HCT116 (cell line): ENCODE results near the gene SLC25A28. TPM values are rescaled to one million over a fixed set of nuclear protein-coding genes. Genes with fewer than 3 reads are reported as not detected.

ENCODE experiments used
- ATAC-seq: fragments of 200-7000 bp; cut with Tn5 transposase; 2 replicates; pipeline ENCODE4 v1.9.1; 2020; ENCODE audit warnings: mild to moderate bottlenecking, moderate library complexity
- BruUV-seq: library from RNA; stranded (reverse); fragments of 400-500 nt; replicated peaks from 2 replicates; lab custom pipeline; 2021; lab: Mats Ljungman, UMichigan
- CTCF ChIA-PET: fragments of 300-600 bp; sonication (Branson Sonifier 250); formaldehyde crosslinking; loops from one replicate; lab custom pipeline; 2021; ENCODE audit warnings: antibody characterized with exemption; lab: Charles Lee
- POLR2A ChIA-PET: fragments of 300-600, 350-600 bp; sonication (Branson Sonifier 250); formaldehyde crosslinking; loops from one replicate; lab custom pipeline; 2021; ENCODE audit warnings: antibody characterized with exemption; lab: Charles Lee
- RAD21 ChIA-PET, 2 experiments: fragments of 300-600 bp; sonication (Branson Sonifier 250); formaldehyde crosslinking; loops; one replicate each; lab custom pipeline; 2023; ENCODE audit warnings: low total read pairs in 2 of 2; ENCODE audit not compliant: uncharacterized antibody in 2 of 2, unreplicated experiment in 2 of 2, low non-redundant PET in 1 of 2; lab: Charles Lee
- DNase-seq: peaks from one replicate; pipeline ENCODE4 v3.0.0-alpha.2; 2010; ENCODE audit warnings: low read depth, low spot score
- H2AFZ ChIP-seq: fragments of 200-600 bp; shearing (Covaris generic), sonication (generic); 2 replicates; pipeline ENCODE4 v1.6.1; 2017; ENCODE audit warnings: low read depth, mixed run types, mixed read lengths, antibody characterized with exemption, low read length; ENCODE audit not compliant: poor library complexity, severe bottlenecking
- H3K27ac ChIP-seq: 2 replicates; pipeline ENCODE4 v1.5.1; 2012; ENCODE audit warnings: low read depth, low read length
- H3K27me3 ChIP-seq: fragments of 200-600 bp; sonication (generic); 2 replicates; pipeline ENCODE4 v1.6.1; 2016; ENCODE audit warnings: mixed run types, low read length, mixed read lengths; ENCODE audit not compliant: insufficient read depth
- H3K36me3 ChIP-seq, 2 experiments: fragments of 200-500 bp in 1 of 2; fragments of 200-600 bp in 1 of 2; sonication (Bioruptor generic) in 1 of 2; sonication (generic) in 1 of 2; 2 replicates each; pipeline versions ENCODE4 v1.5.1 to v1.6.1; 2014 to 2016; ENCODE audit warnings: low read length in 2 of 2, inconsistent platforms in 1 of 2, mixed read lengths in 1 of 2, mixed run types in 1 of 2; ENCODE audit not compliant: insufficient read depth in 2 of 2, control insufficient read depth in 1 of 2
- H3K4me1 ChIP-seq, 2 experiments: fragments of 200-600 bp in 1 of 2; sonication (generic) in 1 of 2; 2 replicates each; pipeline versions ENCODE4 v1.5.1 to v1.6.1; 2012 to 2017; ENCODE audit warnings: low read length in 2 of 2, inconsistent platforms in 1 of 2, mild to moderate bottlenecking in 1 of 2, mixed read lengths in 1 of 2, mixed run types in 1 of 2, moderate library complexity in 1 of 2; ENCODE audit not compliant: insufficient read depth in 2 of 2, control insufficient read depth in 1 of 2
- H3K4me2 ChIP-seq: fragments of 200-600 bp; sonication (generic); 2 replicates; pipeline ENCODE4 v1.6.1; 2017; ENCODE audit warnings: mixed run types, low read length, mixed read lengths
- H3K4me3 ChIP-seq, 2 experiments: fragments of 200-600 bp in 1 of 2; sonication (generic) in 1 of 2; replicated peaks in 1 of 2; 2 replicates each; pipeline ENCODE4 v1.5.1; 2011 to 2016; ENCODE audit warnings: low read length in 2 of 2, control low read depth in 1 of 2, low read depth in 1 of 2, mild to moderate bottlenecking in 1 of 2, mixed read lengths in 1 of 2, mixed run types in 1 of 2
- H3K79me2 ChIP-seq: fragments of 200-600 bp; sonication (generic); 2 replicates; pipeline ENCODE4 v1.6.1; 2017; ENCODE audit warnings: mild to moderate bottlenecking, mixed run types, low read length, moderate library complexity, mixed read lengths; ENCODE audit not compliant: insufficient read depth
- H3K9ac ChIP-seq: fragments of 200-600 bp; sonication (generic); 2 replicates; pipeline ENCODE4 v1.6.1; 2016; ENCODE audit warnings: low read length, mixed read lengths
- H3K9me2 ChIP-seq: fragments of 200-600 bp; sonication (generic), shearing (Covaris generic); 2 replicates; pipeline ENCODE4 v1.6.1; 2017; ENCODE audit warnings: mixed run types, mild to moderate bottlenecking, moderate library complexity; ENCODE audit not compliant: insufficient read depth
- H3K9me3 ChIP-seq, 2 experiments: fragments of 200-500 bp in 1 of 2; fragments of 200-600 bp in 1 of 2; sonication (Bioruptor generic) in 1 of 2; sonication (generic) in 1 of 2; 2 replicates each; pipeline ENCODE4 v1.6.1; 2014 to 2017; ENCODE audit warnings: low read length in 2 of 2, mixed read lengths in 2 of 2, inconsistent platforms in 1 of 2, low read depth in 1 of 2, mild to moderate bottlenecking in 1 of 2, mixed run types in 1 of 2, moderate library complexity in 1 of 2; ENCODE audit not compliant: control insufficient read depth in 1 of 2, insufficient read depth in 1 of 2
- H4K20me1 ChIP-seq: fragments of 200-600 bp; sonication (generic), shearing (Covaris generic); 2 replicates; pipeline ENCODE4 v1.6.1; 2017; ENCODE audit warnings: mixed run types, mild to moderate bottlenecking, moderate library complexity; ENCODE audit not compliant: insufficient read depth
- ATF3 ChIP-seq: IDR thresholded peaks from 2 replicates; pipeline ENCODE4 v1.6.1; 2012
- CEBPB ChIP-seq: IDR thresholded peaks from 2 replicates; pipeline ENCODE4 v1.6.1; 2012; ENCODE audit warnings: low read depth
- EGR1 ChIP-seq: IDR thresholded peaks from 2 replicates; pipeline ENCODE4 v1.6.1; 2012; ENCODE audit warnings: low read depth
- ELF1 ChIP-seq: IDR thresholded peaks from 2 replicates; pipeline ENCODE4 v1.6.1; 2012; ENCODE audit warnings: low read depth, borderline replicate concordance
- EZH2 ChIP-seq: fragments of 200-600 bp; sonication (generic); IDR thresholded peaks from 2 replicates; pipeline ENCODE4 v1.6.1; 2017; ENCODE audit warnings: antibody characterized with exemption, mixed run types
- EZH2phosphoT487 ChIP-seq: fragments of 200-600 bp; IDR thresholded peaks from 2 replicates; pipeline ENCODE4 v1.6.1; 2018; ENCODE audit warnings: antibody characterized with exemption, borderline replicate concordance
- FOSL1 ChIP-seq: IDR thresholded peaks from 2 replicates; pipeline ENCODE4 v1.6.1; 2012; ENCODE audit warnings: low read depth
- POLR2A ChIP-seq: IDR thresholded peaks from 2 replicates; pipeline ENCODE4 v1.7.0; 2011; ENCODE audit warnings: borderline replicate concordance; ENCODE audit not compliant: insufficient read depth, insufficient read length; ENCODE audit errors: extremely low read depth
- RAD21 ChIP-seq: IDR thresholded peaks from 2 replicates; pipeline ENCODE4 v1.6.1; 2012; ENCODE audit warnings: low read depth, mild to moderate bottlenecking
- SP1 ChIP-seq: IDR thresholded peaks from 2 replicates; pipeline ENCODE4 v1.6.1; 2012; ENCODE audit warnings: low read depth
- SRF ChIP-seq: IDR thresholded peaks from 2 replicates; pipeline ENCODE4 v1.6.1; 2012; ENCODE audit warnings: low read depth
- TCF7L2 ChIP-seq: IDR thresholded peaks from 2 replicates; pipeline ENCODE4 v1.7.0; 2011; ENCODE audit warnings: borderline replicate concordance, inconsistent platforms; ENCODE audit not compliant: insufficient read depth, insufficient read length; ENCODE audit errors: extremely low read depth
- intact Hi-C: fragments of 100-400 bp; cut with micrococcal nuclease; formaldehyde crosslinking; loops from 2 replicates; pipeline ENCODE4 v1.10.0; 2022
- total RNA-seq: library from RNA; stranded (reverse); gene quantifications from one replicate; pipeline ENCODE4 v1.2.1, GENCODE V29; 2021; ENCODE audit not compliant: unreplicated experiment
- TF ChIP-seq, protein P1 (sequence below): IDR thresholded peaks from 2 replicates; pipeline ENCODE4 v1.6.1; 2012

The SLC25A28 gene
- total RNA-seq, 1 experiment from 2014 or later: 59.5 TPM

DNA sequence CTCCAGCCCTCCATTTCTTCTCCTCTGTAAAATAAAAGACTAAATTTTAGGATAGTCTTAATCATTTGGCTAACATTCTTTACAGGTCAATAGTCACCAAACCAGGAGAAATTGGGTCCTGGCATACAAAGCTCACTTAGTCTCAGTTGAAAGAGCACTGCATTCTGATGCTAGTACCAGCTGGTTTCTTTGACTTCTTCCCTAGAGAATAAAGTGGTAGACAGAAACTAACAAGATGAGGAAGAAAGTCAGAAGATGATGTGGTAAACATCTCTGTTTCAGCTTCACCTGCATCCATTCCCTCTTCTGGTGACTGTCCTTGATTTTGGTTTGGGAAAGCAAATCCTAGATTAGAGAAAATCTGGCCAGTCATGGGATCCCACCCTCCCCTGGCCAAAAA, 50.3 kb downstream of the SLC25A28 start:
- Histone ChIP-seq H2AFZ (no peak overlapping the region), H3K4me3 (no peak overlapping the region), H3K4me1 (no peaks in the 10 kb centered on the region), H4K20me1 (no peaks in the 10 kb centered on the region), H3K4me2 (no peak overlapping the region), H3K27me3 (no peaks in the 10 kb centered on the region), H3K36me3 (no peaks in the 10 kb centered on the region), H3K79me2 (no peaks in the 10 kb centered on the region), H3K9me3 (no peaks in the 10 kb centered on the region), H3K9me2 (no peaks in the 10 kb centered on the region), H3K9ac (no peak overlapping the region), H3K27ac (no peak overlapping the region)
- RAD21 ChIA-PET: no interaction called here
- DNase-seq: no peak
- CTCF ChIA-PET: no interaction called here
- no TSS peak for BruUV-seq
- intact Hi-C loops: no loop called here
- ATAC-seq: no peak
- POLR2A ChIA-PET: no interaction called here
- TF ChIP-seq POLR2A (no peak), EZH2 (no peak), FOSL1 (no peak), CEBPB (no peak), EGR1 (no peak), RAD21 (no peak)
- TF ChIP-seq, protein P1, sequence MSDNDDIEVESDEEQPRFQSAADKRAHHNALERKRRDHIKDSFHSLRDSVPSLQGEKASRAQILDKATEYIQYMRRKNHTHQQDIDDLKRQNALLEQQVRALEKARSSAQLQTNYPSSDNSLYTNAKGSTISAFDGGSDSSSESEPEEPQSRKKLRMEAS: no peak
- TF ChIP-seq, all 23 proteins: peak for 0

DNA sequence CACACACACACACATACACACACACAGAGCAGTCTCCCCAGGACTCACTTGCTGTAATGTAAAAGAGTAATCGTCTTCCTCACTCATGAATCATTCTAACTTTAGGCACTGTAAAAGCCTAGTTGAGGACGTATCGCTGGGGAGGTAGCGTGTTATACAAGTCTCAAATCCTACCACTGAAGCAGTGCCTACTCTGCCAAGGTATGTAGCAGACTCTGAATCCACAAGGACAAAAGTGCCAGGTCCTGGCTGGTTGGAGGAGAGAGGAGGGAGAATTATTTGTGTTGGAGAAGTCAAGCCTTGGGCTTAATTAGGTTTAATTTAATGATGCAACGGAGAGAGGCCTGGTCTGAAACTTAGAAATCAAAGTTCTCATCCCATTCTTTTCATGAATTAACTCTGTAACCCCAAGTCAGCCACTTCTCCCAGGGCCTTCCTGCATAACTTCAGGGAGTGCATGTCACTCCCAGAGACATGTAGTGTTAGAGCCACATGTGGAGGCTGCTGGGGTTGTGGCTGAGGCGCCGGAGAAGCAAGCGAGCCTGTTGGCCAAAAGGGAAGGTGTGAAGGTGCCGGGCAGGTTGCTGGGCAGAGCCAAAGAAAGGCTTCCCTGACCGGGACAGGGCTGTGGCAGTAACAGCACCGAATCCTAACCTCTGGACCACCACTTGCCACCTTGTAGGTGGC, 50.8 kb downstream of the SLC25A28 start:
- BruUV-seq: no TSS peak
- ATAC-seq (no peak), DNase-seq (no peak)
- ChIA-PET RAD21 (no interaction called here), CTCF (no interaction called here), POLR2A (no interaction called here)
- H3K36me3 ChIP-seq: no peaks in the 10 kb centered on the region
- H3K9ac ChIP-seq: no peak overlapping the region
- intact Hi-C loops: no loop called here
- no peak overlapping the region for H2AFZ ChIP-seq
- H3K9me3 ChIP-seq: no peaks in the 10 kb centered on the region
- no peak overlapping the region for H3K27ac ChIP-seq
- H3K79me2 ChIP-seq: no peaks in the 10 kb centered on the region
- H4K20me1 ChIP-seq: no peaks in the 10 kb centered on the region
- H3K27me3 ChIP-seq: no peaks in the 10 kb centered on the region
- H3K9me2 ChIP-seq: no peaks in the 10 kb centered on the region
- no peak overlapping the region for H3K4me3 ChIP-seq
- no peak overlapping the region for H3K4me2 ChIP-seq
- TF ChIP-seq SRF (no peak), CEBPB (no peak), ELF1 (no peak), POLR2A (no peak), ATF3 (no peak), SP1 (no peak), FOSL1 (no peak), EZH2phosphoT487 (no peak), TCF7L2 (no peak), EZH2 (no peak)
- TF ChIP-seq, protein P1: no peak
- H3K4me1 ChIP-seq: no peaks in the 10 kb centered on the region
